Measurements from ENCODE around the gene ZDHHC14.

ZDHHC14 gene

DNA sequence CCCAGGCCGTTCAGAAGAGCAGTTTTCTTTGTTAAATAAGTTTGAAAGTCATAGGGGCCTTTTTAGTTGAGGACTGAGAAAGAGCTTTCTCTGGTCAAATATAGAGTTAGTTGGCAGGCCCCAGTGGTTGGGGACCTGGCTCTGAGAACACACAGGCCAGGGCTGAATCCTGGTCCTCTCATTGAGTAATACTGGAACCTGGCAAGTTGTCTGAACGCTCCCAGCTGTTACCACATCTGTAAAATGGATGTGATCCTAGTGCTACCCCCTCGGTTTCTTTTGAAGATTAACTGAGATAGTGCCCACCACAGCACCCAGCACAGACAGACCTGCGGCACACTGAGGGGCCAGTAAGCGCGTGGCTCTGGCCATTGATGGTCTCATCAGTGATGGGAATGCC, 215.5 kb downstream of the ZDHHC14 start:
- H3K36me3 Mint-ChIP-seq (ENCODE audit: low read depth) = no peaks in the 10 kb centered on the region
- peaks cover 2% of the 10 kb centered on the region for H3K9me3 Mint-ChIP-seq
- H3K27me3 Mint-ChIP-seq (ENCODE audit: low read depth) = no peaks in the 10 kb centered on the region
- peaks cover 6% of the 10 kb centered on the region for H3K4me1 Mint-ChIP-seq (ENCODE audit: low read depth)
- no peak overlapping the region for H3K4me3 Mint-ChIP-seq
- DNase-seq (ENCODE audit: low spot score) = no peak
- H3K27ac Mint-ChIP-seq = no peak overlapping the region

DNA sequence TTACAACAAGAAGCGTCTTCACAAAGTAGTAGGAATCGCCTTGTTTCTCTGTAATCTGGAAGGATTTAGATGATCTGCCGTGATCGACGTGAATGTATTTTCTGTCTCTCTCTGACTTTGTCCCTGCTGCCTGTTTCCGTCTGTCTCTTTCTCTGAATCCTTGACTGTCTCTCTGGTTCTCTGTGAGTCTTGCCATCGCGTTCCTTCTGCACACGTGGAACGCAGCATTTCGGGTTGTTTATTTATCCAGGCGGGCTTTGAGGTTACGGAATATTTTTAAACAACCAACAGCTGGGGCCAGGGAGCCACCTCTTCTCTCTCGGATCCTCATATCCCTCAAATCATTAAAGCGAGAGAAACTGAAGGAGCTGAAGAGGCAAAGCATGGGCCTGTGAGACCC, 215.9 kb downstream of the ZDHHC14 start:
- no peak overlapping the region for H3K4me3 Mint-ChIP-seq
- DNase-seq (ENCODE audit: low spot score) = no peak

DNA sequence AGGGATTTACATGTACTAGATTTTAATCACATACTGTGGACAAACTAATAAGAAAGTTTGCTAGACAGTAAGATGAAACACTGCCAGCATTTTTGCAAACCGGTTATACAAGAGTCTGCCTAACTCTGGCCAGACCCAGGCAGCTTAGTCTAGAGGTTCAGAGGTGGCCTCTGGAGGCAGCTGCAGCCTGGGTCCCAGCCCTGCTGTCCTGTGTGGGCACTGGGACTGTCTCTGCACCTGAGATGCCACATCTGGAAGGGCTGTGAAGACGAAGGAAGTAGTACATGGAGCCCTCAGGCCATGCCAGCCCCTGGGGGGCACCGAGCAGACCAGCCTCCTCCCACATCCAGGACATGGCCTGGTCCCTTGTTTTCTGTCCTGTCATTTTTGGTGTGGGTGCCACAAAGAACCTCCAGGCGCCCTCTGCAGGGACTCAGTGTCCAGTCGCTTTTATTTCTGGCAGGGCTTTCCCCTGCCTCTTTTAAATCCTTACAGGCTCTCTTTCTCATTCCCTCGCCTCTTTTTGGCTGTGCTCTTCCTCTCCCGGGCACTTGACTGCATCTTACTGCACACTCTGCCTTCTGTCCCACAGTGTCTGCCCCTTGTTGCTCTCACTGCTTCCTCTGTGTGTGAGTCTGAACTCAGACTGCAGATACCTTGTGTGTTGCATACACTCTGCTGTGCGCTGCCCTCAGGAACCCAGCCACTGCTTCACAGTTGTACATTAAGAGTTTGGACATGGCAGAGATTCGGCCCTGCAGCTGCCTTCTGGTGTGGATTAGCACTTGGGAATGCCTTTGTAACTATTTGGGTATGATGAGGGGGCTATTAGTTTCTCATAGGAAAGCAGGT, 216.7 kb downstream of the ZDHHC14 start:
- Mint-ChIP-seq H3K4me1 (ENCODE audit: low read depth) (peaks cover 6% of the 10 kb centered on the region), H3K36me3 (ENCODE audit: low read depth) (no peaks in the 10 kb centered on the region), H3K27ac (no peak overlapping the region), H3K27me3 (ENCODE audit: low read depth) (no peaks in the 10 kb centered on the region), H3K9me3 (no peaks in the 10 kb centered on the region), H3K4me3 (no peak overlapping the region)
- DNase-seq (ENCODE audit: low spot score) = peak; percentile 17

More for the DNA sequence above, 215.9 kb downstream of the ZDHHC14 start:
- Mint-ChIP-seq H3K27ac (no peak overlapping the region), H3K36me3 (ENCODE audit: low read depth) (no peaks in the 10 kb centered on the region), H3K9me3 (no peaks in the 10 kb centered on the region), H3K27me3 (ENCODE audit: low read depth) (no peaks in the 10 kb centered on the region), H3K4me1 (ENCODE audit: low read depth) (peaks cover 6% of the 10 kb centered on the region)

DNA sequence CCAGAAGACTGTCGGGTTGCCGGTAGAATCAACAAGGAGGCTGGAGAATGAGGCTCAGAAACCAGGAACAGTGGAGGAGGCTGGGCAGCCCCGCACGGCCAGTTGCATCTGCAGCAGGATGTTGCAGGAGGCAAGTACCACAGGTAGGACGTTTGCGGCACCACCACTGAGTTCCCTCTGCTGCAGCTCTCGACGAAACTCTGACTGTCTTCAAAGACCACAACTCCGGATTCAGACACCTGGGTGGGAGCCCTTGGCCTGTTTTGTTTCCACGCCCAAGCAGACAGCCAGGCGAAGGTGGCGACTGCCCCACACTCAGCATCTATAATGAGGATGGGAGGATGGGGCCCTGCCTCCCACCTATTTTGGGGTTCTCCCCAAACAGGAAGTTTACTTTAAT, 218.2 kb downstream of the ZDHHC14 start:
- Mint-ChIP-seq H3K27ac (no peak overlapping the region), H3K27me3 (ENCODE audit: low read depth) (no peaks in the 10 kb centered on the region), H3K4me1 (ENCODE audit: low read depth) (peaks cover 6% of the 10 kb centered on the region), H3K9me3 (no peaks in the 10 kb centered on the region), H3K36me3 (ENCODE audit: low read depth) (no peaks in the 10 kb centered on the region), H3K4me3 (no peak overlapping the region)
- DNase-seq (ENCODE audit: low spot score) = no peak

DNA sequence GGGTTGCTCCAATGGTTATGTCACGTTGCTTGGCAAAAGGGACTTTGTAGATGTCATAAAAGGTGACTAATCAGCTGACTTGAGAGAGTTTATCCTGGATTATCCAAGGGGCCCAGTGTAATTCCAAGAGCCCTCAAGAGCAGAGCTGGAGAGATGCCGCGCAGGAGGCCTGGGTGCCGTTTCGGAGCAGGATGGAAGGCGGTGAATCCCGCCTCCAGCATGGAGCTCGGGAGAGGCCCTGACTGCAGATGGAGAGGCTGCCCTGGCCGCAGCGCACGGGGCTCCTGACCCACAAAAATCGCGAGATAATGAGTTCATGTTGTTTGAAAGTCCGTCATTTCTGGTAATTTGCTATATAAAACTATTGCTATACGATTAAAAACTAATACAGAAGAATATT, 219.8 kb downstream of the ZDHHC14 start:
- H3K27me3 Mint-ChIP-seq (ENCODE audit: low read depth) = no peaks in the 10 kb centered on the region
- no peak for DNase-seq (ENCODE audit: low spot score)
- H3K4me1 Mint-ChIP-seq (ENCODE audit: low read depth) = peaks cover 6% of the 10 kb centered on the region
- no peaks in the 10 kb centered on the region for H3K9me3 Mint-ChIP-seq
- H3K27ac Mint-ChIP-seq = no peak overlapping the region
- H3K36me3 Mint-ChIP-seq (ENCODE audit: low read depth) = no peaks in the 10 kb centered on the region
- H3K4me3 Mint-ChIP-seq = no peak overlapping the region

DNA sequence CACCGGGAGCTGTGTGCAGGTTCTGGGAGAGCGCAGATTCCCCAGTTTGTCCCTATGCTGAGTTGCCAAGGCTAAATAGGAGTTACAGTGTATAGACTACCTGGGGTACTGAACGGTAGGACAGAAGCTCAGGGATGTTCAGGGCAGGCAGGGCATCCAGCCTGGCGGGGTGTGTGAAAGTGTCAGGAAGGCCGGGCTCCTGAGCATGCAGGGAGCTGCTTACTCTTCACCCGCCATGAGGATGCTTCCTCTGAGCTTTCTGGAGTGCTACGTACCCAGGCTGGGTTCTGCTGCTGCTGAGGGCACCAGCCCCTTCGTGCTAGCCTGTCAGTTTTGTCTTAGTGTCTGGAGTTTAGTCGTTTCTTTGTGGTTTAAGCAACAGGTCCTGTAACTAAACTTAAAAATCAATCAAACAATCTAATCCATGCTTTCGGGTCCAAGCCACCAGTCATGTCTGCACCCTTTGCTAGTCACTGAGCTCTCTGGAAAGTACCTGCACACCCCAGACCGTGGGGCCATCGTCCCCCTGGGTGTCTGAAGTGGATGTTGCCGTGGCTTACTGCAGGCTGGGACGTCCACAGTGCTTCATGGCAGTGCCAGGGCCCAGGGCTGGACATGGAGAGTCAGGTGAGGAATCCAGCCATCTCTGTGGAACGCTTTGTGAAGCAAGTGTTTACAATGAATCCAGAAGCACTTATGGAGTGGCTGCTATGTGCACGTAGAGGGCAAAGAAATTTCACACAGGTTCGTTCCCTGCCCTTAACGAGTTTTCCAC, 221.7 kb downstream of the ZDHHC14 start:
- no peaks in the 10 kb centered on the region for H3K36me3 Mint-ChIP-seq (ENCODE audit: low read depth)
- H3K27me3 Mint-ChIP-seq (ENCODE audit: low read depth) = no peaks in the 10 kb centered on the region
- H3K4me3 Mint-ChIP-seq = no peak overlapping the region
- H3K9me3 Mint-ChIP-seq = no peaks in the 10 kb centered on the region
- no peak overlapping the region for H3K27ac Mint-ChIP-seq
- H3K4me1 Mint-ChIP-seq (ENCODE audit: low read depth) = peaks cover 3% of the 10 kb centered on the region
- no peak for DNase-seq (ENCODE audit: low spot score)

DNA sequence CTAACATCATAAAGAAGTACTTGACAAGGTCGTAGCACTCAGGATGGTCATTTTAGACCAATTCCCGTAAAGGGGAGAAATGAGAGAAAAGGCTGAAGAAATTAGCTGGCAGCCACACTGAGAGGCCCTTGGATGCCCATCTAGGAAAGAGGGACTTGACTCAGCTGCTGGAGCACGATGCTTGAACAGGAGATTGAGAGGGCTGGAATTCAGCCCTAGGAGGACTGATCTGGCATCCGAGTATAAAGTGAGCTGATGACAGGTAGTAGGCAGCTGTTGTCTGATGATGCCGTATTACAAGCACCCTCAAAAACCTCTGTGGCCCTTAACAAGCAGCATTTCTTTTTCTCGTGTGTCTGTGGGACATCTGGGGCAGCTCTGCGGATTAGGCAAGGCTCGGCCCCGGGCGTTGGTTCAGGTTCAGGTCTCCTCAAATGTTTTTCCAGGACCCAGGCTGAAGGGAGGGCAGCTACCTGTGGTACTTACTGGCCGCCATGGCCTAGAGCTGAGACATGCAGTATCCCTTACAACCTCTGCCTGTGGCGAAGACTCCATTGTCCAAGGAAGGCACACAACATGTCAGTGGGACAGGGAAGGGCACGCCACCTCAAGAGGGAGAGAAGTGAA, 222.4 kb downstream of the ZDHHC14 start:
- H3K36me3 Mint-ChIP-seq (ENCODE audit: low read depth) = no peaks in the 10 kb centered on the region
- H3K27ac Mint-ChIP-seq = no peak overlapping the region
- no peak for DNase-seq (ENCODE audit: low spot score)
- H3K27me3 Mint-ChIP-seq (ENCODE audit: low read depth) = no peaks in the 10 kb centered on the region
- H3K4me1 Mint-ChIP-seq (ENCODE audit: low read depth) = no peaks in the 10 kb centered on the region
- H3K9me3 Mint-ChIP-seq = no peaks in the 10 kb centered on the region
- no peak overlapping the region for H3K4me3 Mint-ChIP-seq

DNA sequence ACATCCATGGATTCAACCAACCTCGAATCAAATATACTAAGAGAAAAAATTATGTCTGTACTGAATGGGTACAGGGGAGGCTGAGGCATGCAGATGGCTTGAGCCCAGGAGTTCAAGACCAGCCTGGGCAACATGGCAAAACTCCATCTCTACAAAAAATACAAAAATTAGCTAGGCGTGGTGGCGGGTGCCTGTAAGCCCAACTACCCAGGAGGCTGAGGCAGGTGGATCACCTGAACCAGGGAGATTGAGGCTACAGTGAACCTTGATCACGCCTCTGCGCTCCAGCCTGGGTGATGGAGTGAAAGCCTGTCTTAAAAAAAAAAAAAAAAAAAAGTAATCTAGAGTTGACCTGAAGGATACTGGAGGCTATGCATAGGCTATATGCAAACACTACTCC, 223.0 kb downstream of the ZDHHC14 start:
- DNase-seq (ENCODE audit: low spot score) = no peak
- H3K36me3 Mint-ChIP-seq (ENCODE audit: low read depth) = no peaks in the 10 kb centered on the region

DNA sequence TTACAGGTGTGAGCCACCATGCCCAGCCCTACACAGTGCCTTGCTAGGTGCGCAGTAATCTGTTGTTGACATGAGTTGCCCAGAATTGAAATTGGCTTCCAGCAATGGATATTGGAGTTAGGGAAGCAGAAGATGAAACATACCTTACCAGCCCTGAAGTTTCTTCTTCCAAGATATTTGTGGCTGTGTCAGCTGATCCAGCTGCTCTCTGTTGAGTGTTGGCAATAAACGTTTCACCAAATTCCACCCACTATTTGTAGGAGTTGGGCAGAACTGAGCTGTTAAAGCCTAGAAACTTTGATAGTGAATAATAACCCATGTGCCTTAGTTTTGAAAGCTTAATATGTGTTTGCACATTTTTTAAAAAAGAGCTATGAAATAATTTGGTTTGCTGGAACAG, 223.8 kb downstream of the ZDHHC14 start:
- H3K4me1 Mint-ChIP-seq (ENCODE audit: low read depth) = no peaks in the 10 kb centered on the region
- H3K27me3 Mint-ChIP-seq (ENCODE audit: low read depth) = no peaks in the 10 kb centered on the region
- H3K9me3 Mint-ChIP-seq = no peaks in the 10 kb centered on the region
- H3K36me3 Mint-ChIP-seq (ENCODE audit: low read depth) = no peaks in the 10 kb centered on the region
- no peak overlapping the region for H3K27ac Mint-ChIP-seq
- DNase-seq (ENCODE audit: low spot score) = no peak
- H3K4me3 Mint-ChIP-seq = no peak overlapping the region

More for the DNA sequence above, 223.0 kb downstream of the ZDHHC14 start:
- no peak overlapping the region for H3K4me3 Mint-ChIP-seq
- H3K27ac Mint-ChIP-seq = no peak overlapping the region
- no peaks in the 10 kb centered on the region for H3K4me1 Mint-ChIP-seq (ENCODE audit: low read depth)
- H3K27me3 Mint-ChIP-seq (ENCODE audit: low read depth) = no peaks in the 10 kb centered on the region
- no peaks in the 10 kb centered on the region for H3K9me3 Mint-ChIP-seq

DNA sequence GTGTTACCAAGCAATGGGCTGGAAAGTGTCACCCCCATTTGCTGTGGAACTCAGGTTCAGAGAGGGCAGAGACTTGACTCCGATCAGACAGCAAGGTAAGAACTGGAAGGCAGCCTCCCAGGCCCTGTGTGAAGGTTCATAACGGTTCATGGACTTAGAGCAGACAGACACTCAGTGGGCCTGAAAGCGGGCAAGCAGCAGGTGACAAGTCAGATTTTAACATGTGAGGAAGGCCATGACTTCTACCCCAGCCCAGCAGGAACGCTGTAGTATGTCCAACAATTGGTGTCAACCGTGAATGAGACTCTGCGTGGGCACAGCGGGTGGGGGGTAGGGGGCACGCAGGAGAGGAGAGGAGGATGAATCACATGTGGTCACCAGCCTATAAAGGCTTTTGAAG, 224.5 kb downstream of the ZDHHC14 start:
- Mint-ChIP-seq H3K9me3 (no peaks in the 10 kb centered on the region), H3K27me3 (ENCODE audit: low read depth) (no peaks in the 10 kb centered on the region), H3K27ac (no peak overlapping the region), H3K36me3 (ENCODE audit: low read depth) (no peaks in the 10 kb centered on the region), H3K4me1 (ENCODE audit: low read depth) (no peaks in the 10 kb centered on the region), H3K4me3 (no peak overlapping the region)
- no peak for DNase-seq (ENCODE audit: low spot score)

DNA sequence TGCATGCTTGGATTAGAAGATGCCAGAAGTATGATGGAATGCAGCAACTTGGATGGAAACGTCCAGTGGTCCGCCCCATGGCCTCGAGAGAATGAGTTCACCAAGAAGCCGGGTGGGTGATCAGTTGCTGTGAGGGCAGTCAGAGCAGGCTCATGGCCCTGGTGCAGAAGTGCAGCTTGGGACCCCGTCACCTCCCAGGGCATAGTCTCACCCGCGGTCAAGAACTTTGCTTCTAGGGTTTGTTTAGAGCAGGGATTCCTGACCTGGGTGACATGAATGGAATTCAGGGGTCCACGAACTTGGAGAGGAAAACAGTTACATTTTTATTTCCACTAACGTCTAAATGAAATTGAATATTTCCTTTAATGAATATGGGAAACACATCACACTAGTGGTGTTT, 225.5 kb downstream of the ZDHHC14 start:
- Mint-ChIP-seq H3K27ac (no peak overlapping the region), H3K36me3 (ENCODE audit: low read depth) (no peaks in the 10 kb centered on the region), H3K27me3 (ENCODE audit: low read depth) (no peaks in the 10 kb centered on the region), H3K4me3 (no peak overlapping the region), H3K4me1 (ENCODE audit: low read depth) (no peaks in the 10 kb centered on the region), H3K9me3 (no peaks in the 10 kb centered on the region)
- no peak for DNase-seq (ENCODE audit: low spot score)

DNA sequence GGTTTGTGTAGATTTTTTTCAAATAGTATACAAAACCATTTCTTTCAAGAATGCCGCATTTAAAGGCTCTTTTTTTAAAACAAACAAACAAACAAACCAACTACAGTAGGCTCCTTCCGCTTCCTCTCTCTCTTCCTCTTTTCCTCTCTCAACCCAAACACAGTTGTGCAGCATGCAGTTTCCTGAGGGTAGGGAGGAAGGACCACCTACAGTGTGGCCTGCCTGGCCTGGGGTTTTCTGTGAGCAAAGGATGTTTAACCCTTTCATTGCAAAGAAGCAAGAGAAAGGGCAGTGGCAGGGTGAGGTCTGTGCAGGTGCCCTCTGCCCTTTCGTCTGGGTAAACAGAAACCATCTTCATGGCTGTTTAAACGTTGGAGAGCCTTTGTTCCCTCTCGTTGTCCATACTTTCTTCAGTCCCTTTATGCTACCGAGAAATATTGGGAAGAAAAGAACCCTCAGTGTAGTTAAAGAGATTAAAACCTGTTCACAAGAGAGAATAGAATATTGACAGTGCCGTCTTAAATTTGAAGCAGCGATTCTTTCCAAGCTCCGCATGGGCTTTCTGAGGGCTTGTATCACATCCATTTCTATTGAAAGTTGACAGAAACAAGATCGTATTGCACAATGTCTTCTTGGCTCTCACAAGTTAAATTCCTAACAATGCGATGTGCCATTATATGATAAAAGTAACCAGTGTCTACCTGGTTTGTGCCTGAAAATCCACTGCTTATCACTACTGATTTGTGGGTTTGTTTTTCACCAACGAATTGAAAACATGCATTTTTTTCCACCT, 226.5 kb downstream of the ZDHHC14 start:
- Mint-ChIP-seq H3K36me3 (ENCODE audit: low read depth) (no peaks in the 10 kb centered on the region), H3K4me1 (ENCODE audit: low read depth) (no peaks in the 10 kb centered on the region), H3K27me3 (ENCODE audit: low read depth) (no peaks in the 10 kb centered on the region), H3K4me3 (no peak overlapping the region), H3K9me3 (no peaks in the 10 kb centered on the region), H3K27ac (no peak overlapping the region)
- DNase-seq (ENCODE audit: low spot score) = no peak

DNA sequence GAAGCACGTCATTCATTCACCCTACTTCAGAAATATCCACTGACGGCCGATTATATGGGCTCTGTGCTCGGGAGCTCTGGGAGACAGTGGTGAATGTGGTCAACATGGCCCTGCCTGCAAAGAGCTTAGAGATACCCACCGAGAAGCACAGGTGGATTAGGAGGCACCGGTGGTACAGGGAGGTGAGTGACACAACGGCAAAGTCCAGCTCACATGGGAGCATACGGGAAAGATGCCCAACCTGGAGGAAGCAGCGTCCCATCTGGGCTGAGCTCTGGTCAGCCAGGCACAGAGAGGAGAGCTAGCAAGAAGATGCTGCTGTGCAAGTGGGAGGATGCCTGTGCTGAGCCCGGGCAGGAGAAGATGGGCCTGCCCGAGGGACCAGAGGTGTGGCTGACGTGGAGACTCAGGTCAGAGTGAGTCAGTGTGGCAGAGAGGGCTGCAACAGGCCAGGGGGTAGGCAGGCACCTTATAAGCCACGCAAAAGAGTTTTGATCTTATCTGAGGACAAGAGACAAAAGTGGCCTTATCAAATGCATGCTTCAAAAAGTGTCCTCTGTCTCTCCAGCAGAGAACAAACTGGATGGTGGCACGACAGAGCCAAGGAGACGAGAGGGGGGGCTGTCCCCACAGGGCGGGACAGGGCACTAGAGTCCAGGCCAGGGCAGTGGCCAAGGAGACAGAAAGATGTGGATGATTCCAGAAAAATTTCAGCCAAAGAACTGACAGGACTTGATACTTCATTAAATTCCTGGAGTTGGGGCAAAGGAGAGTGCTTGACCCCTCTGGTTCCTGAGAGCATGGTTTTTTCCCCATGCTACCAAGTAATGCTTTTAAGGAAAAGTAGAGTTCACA, 227.5 kb downstream of the ZDHHC14 start:
- H3K27ac Mint-ChIP-seq = no peak overlapping the region
- no peak overlapping the region for H3K4me3 Mint-ChIP-seq
- H3K9me3 Mint-ChIP-seq = no peaks in the 10 kb centered on the region
- no peaks in the 10 kb centered on the region for H3K4me1 Mint-ChIP-seq (ENCODE audit: low read depth)
- H3K27me3 Mint-ChIP-seq (ENCODE audit: low read depth) = no peaks in the 10 kb centered on the region
- no peaks in the 10 kb centered on the region for H3K36me3 Mint-ChIP-seq (ENCODE audit: low read depth)
- DNase-seq (ENCODE audit: low spot score) = no peak
